ENCODE measurements around the gene TTYH3. TPM values are rescaled to one million over a fixed set of nuclear protein-coding genes. Genes with fewer than 3 reads are reported as not detected.
A peak's percentile ranks its signal among the peaks of the same experiment; 100 is the strongest.

The TTYH3 gene
- total and polyA plus RNA-seq, 2 of the 13 experiments (the other 11 are each of a cell fraction or from before 2014, with no cell fraction given) = 26.3 to 50.0 TPM

GRCh38 chr7:2621061-2621828 lies 10.5 kb upstream of the TTYH3 start (continued):
- TF ChIP-seq ZNF687 (CRISPR knock-in tag; IDR thresholded peaks at IDR 0.05) (peak; percentile 87), ZNF205 (CRISPR knock-in tag; IDR thresholded peaks at IDR 0.05) (no peak), IRF9 (CRISPR knock-in tag; IDR thresholded peaks at IDR 0.05; ENCODE audit: borderline replicate concordance) (peak; percentile 70; the same call in 1 of the 2 replicates), TBX2 (CRISPR knock-in tag; IDR thresholded peaks at IDR 0.05; ENCODE audit: borderline replicate concordance) (peak; percentile 15), ZNF543 (CRISPR knock-in tag; IDR thresholded peaks at IDR 0.05) (peak; percentile 36; the same call in 1 of the 2 replicates), NFYB (CRISPR knock-in tag; IDR thresholded peaks at IDR 0.05) (no peak), HMGXB3 (CRISPR knock-in tag; IDR thresholded peaks at IDR 0.05; ENCODE audit: borderline replicate concordance) (0 out of 2 replicates have a peak, but pooled peaks have one; percentile 28), ZNF572 (CRISPR knock-in tag; IDR thresholded peaks at IDR 0.05) (0 out of 2 replicates have a peak, but pooled peaks have one; percentile 42), NFATC3 (CRISPR knock-in tag; IDR thresholded peaks at IDR 0.05) (no peak), ZNF761 (CRISPR knock-in tag; conservative IDR thresholded peaks at IDR 0.05) (no peak), MED1 (CRISPR knock-in tag; IDR thresholded peaks at IDR 0.05) (peak; percentile 39), MNT (IDR thresholded peaks at IDR 0.05) (peak; percentile 57), PHF8 (CRISPR knock-in tag; IDR thresholded peaks at IDR 0.05) (0 out of 2 replicates have a peak, but pooled peaks have one; percentile 13), ZBTB38 (CRISPR knock-in tag; IDR thresholded peaks at IDR 0.05) (peak; percentile 93), ZNF678 (CRISPR knock-in tag; IDR thresholded peaks at IDR 0.05) (peak; percentile 26; the same call in 1 of the 2 replicates), ERF (CRISPR knock-in tag; IDR thresholded peaks at IDR 0.05) (no peak), ZNF709 (CRISPR knock-in tag; IDR thresholded peaks at IDR 0.05) (peak; percentile 32; the same call in 1 of the 2 replicates), MATR3 (CRISPR knock-in tag; IDR thresholded peaks at IDR 0.05) (no peak), DNMT1 (CRISPR knock-in tag; IDR thresholded peaks at IDR 0.05) (no peak)

Data from HepG2 (cell line).